Adrenal gland (tissue), 12 donors: ENCODE results near the gene BICD1. TPM values are rescaled to one million over a fixed set of nuclear protein-coding genes. Genes with fewer than 3 reads are reported as not detected.

ENCODE experiments used
- DNase-seq, 7 donors: peaks; one replicate each; pipeline ENCODE4 v3.0.0-alpha.2; 2019 to 2020
- H3K27ac ChIP-seq, 5 donors: fragments of 200-600 bp; sonication (generic) in 4 of 5; 1 replicate in 3 of 5; 2 replicates in 2 of 5; pipeline versions ENCODE4 v1.5.1 to v1.8.0; 2016 to 2020; ENCODE audit warnings: mild to moderate bottlenecking in 1 of 5
- H3K27me3 ChIP-seq: fragments of 200-600 bp; 2 replicates; pipeline ENCODE4 v1.8.0; 2021
- H3K36me3 ChIP-seq, 2 donors: fragments of 200-600 bp; replicated peaks in 1 of 2; 1 replicate in 1 of 2; 2 replicates in 1 of 2; pipeline versions ENCODE4 v1.5.1 to v1.8.0; 2018 to 2022
- H3K4me1 ChIP-seq, 2 donors: fragments of 200-600 bp; replicated peaks in 1 of 2; 1 replicate in 1 of 2; 2 replicates in 1 of 2; pipeline versions ENCODE4 v1.5.1 to v1.8.0; 2018 to 2021
- H3K4me3 ChIP-seq, 4 donors: fragments of 200-600 bp; sonication (generic) in 3 of 4; one replicate each; pipeline ENCODE4 v1.5.1; 2016 to 2018
- H3K9me3 ChIP-seq, 3 donors: fragments of 200-600 bp; sonication (generic) in 1 of 3; replicated peaks in 1 of 3; 1 replicate in 2 of 3; 2 replicates in 1 of 3; pipeline versions ENCODE4 v1.5.1 to v1.8.0; 2016 to 2021
- CTCF ChIP-seq, 6 experiments: fragments of 450-650 bp in 4 of 6; fragments of 200-600 bp in 2 of 6; sonication (generic) in 1 of 6; IDR thresholded peaks; 1 replicate in 5 of 6; 2 replicates in 1 of 6; pipeline versions ENCODE4 v1.5.1 to v1.8.0; 2016 to 2021; ENCODE audit warnings: antibody characterized with exemption in 6 of 6, mild to moderate bottlenecking in 2 of 6, moderate library complexity in 1 of 6
- POLR2A ChIP-seq, 2 donors: fragments of 450-650 bp; IDR thresholded peaks; one replicate each; pipeline ENCODE4 v1.6.1; 2017; ENCODE audit warnings: antibody characterized with exemption in 2 of 2, mild to moderate bottlenecking in 2 of 2, moderate library complexity in 1 of 2
- WGBS, 4 donors: extraction: QIAGEN DNeasy Blood & Tissue Kit in 2 of 4; methylation state at CpG; one replicate each; pipeline versions ENCODE4 v1.1.5 to v1.1.7; 2013 to 2017; 5-methylcytosine and 5-hydroxymethylcytosine counted together
- intact Hi-C, 2 donors: fragments of 100-400 bp; cut with DNase I; formaldehyde crosslinking; loops; one replicate each; pipeline versions ENCODE4 v1.14.1 to v1.15.0; 2022 to 2023
- polyA plus RNA-seq, 3 donors: library from polyadenylated mRNA; stranded (reverse); fragments of 200-250 nt in 2 of 3; fragments of 350-450 nt in 1 of 3; fragmentation: Illumina TruSeq in 1 of 3; extraction: RNeasy Lipid Tissue Mini Kit (QIAGEN cat#74804) in 1 of 3; gene quantifications; one replicate each; pipeline ENCODE4 v1.2.3, GENCODE V29; 2013 to 2014
- total RNA-seq, 9 donors: library from RNA; depleted of rRNA in 4 of 9; stranded (reverse); fragments of >200 nt in 4 of 9; fragments of 120-200 nt in 1 of 9; fragmentation: NEBNext Ultra II Directional in 1 of 9; extraction: Animal tissue kit (Norgen Biotek cat#: 25700) in 1 of 9; gene quantifications; one replicate each; pipeline versions ENCODE4 v1.1.0 to v1.2.4, GENCODE V29; 2013 to 2023
- donor health status: healthy with polysubstance abuse.
- donor health status: Bipolar disorder and iron deficiency.
- donor health status: DM: yes; HTN: yes; CAD: no.
- donor health status: DM: no; HTN: no; CAD: no.
- donor health status: DM: no; HTN: no; CAD: no.
- donor health status: DM: yes; HTN: yes; CAD: no.

BICD1 gene
- total and polyA plus RNA-seq, 12 donors = 2.9 to 18.2 (median 9.4) TPM

DNA sequence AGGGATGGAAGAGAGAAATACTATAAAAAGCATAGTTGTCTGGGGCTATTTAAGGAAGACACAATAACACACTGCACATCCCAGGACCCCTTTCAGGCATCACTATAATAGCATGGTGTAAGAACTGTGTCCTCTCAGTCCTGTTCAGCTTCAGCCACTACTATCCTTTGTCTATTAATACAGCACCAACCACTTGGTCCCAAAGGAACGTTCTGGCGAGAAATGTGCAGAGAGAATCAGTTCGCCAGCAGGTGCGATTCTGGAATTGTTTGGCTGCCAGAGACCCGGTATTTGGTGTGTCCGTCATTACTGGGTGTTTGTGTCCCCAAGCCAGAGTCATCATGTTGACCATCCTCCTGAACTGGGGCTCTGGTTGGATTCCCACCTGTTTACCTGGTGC lies 52.7 kb downstream of the BICD1 start:
- TF ChIP-seq POLR2A (IDR thresholded peaks at IDR 0.05) (no peak), CTCF (IDR thresholded peaks at IDR 0.05) (no peak)
- no peaks in the 10 kb centered on the region for H3K27me3 ChIP-seq
- H3K4me3 ChIP-seq = no peak overlapping the region
- H3K36me3 ChIP-seq = no peaks in the 10 kb centered on the region
- no peak for DNase-seq
- no peaks in the 10 kb centered on the region for H3K9me3 ChIP-seq
- 96 to 100% (median 97%) methylated on average over 1 to 6 of the region's 6 CpGs for WGBS, 4 donors
- H3K27ac ChIP-seq = no peak overlapping the region
- intact Hi-C loops = no loop called here
- no peaks in the 10 kb centered on the region for H3K4me1 ChIP-seq

GRCh38 chr12:32159925-32160324 lies 53.3 kb downstream of the BICD1 start:
- Histone ChIP-seq H3K36me3 (no peaks in the 10 kb centered on the region), H3K9me3 (no peaks in the 10 kb centered on the region), H3K27ac (no peak overlapping the region), H3K4me1 (no peaks in the 10 kb centered on the region), H3K4me3 (no peak overlapping the region), H3K27me3 (no peaks in the 10 kb centered on the region)
- 88 to 96% (median 92%) methylated on average over 3 of the region's 3 CpGs for WGBS, 4 donors
- TF ChIP-seq POLR2A (IDR thresholded peaks at IDR 0.05) = no peak
- TF ChIP-seq CTCF (IDR thresholded peaks at IDR 0.05) = no peak
- no peak for DNase-seq
- intact Hi-C loops = no loop called here

GRCh38 chr12:32161058-32161457 lies 54.4 kb downstream of the BICD1 start:
- H3K4me3 ChIP-seq = no peak overlapping the region
- no peaks in the 10 kb centered on the region for H3K36me3 ChIP-seq
- intact Hi-C loops = no loop called here
- no peaks in the 10 kb centered on the region for H3K27me3 ChIP-seq
- 87 to 95% (median 91%) methylated on average over 5 of the region's 5 CpGs for WGBS, 4 donors
- H3K4me1 ChIP-seq = no peaks in the 10 kb centered on the region
- no peaks in the 10 kb centered on the region for H3K9me3 ChIP-seq
- TF ChIP-seq POLR2A (IDR thresholded peaks at IDR 0.05) = no peak
- TF ChIP-seq CTCF (IDR thresholded peaks at IDR 0.05) = no peak
- H3K27ac ChIP-seq = no peak overlapping the region
- no peak for DNase-seq

- DNase-seq = no peak
- Histone ChIP-seq H3K27me3 (no peaks in the 10 kb centered on the region), H3K4me3 (no peak overlapping the region), H3K27ac (no peak overlapping the region), H3K4me1 (no peaks in the 10 kb centered on the region), H3K9me3 (no peaks in the 10 kb centered on the region), H3K36me3 (no peaks in the 10 kb centered on the region)
- 94 to 100% (median 96%) methylated on average over 2 of the region's 2 CpGs for WGBS, 4 donors
- TF ChIP-seq CTCF (IDR thresholded peaks at IDR 0.05) (no peak), POLR2A (IDR thresholded peaks at IDR 0.05) (no peak)
- intact Hi-C loops = no loop called here
Measured at GRCh38 chr12:32163596-32163995, 56.9 kb downstream of the BICD1 start.
